Neuronal stem cell (in vitro differentiated cells): Measurements from ENCODE around the gene RGS18.

ENCODE experiments used
- DNase-seq: peaks from one replicate; pipeline ENCODE4 v3.0.0-alpha.2; 2013; ENCODE audit warnings: low spot score
- H2AFZ ChIP-seq: one replicate; pipeline ENCODE4 v1.6.1; 2013; ENCODE audit warnings: mild to moderate bottlenecking, low read length, inconsistent platforms
- H2AK5ac ChIP-seq: 2 replicates; pipeline ENCODE4 v1.6.1; 2013; ENCODE audit warnings: low read depth, mild to moderate bottlenecking, inconsistent platforms, low read length, moderate library complexity, mixed read lengths
- H2BK120ac ChIP-seq: 2 replicates; pipeline ENCODE4 v1.6.1; 2013; ENCODE audit warnings: low read depth, mild to moderate bottlenecking, inconsistent platforms, low read length, moderate library complexity, mixed read lengths
- H2BK12ac ChIP-seq: one replicate; pipeline ENCODE4 v1.6.1; 2013; ENCODE audit warnings: low read length, inconsistent platforms
- H2BK15ac ChIP-seq: 2 replicates; pipeline ENCODE4 v1.6.1; 2013; ENCODE audit warnings: mild to moderate bottlenecking, low read length, inconsistent platforms, mixed read lengths
- H2BK5ac ChIP-seq: one replicate; pipeline ENCODE4 v1.6.1; 2013; ENCODE audit warnings: inconsistent platforms, mild to moderate bottlenecking, low read length, moderate library complexity
- H3K14ac ChIP-seq: one replicate; pipeline ENCODE4 v1.6.1; 2013; ENCODE audit warnings: low read length, inconsistent platforms
- H3K18ac ChIP-seq: 2 replicates; pipeline ENCODE4 v1.6.1; 2013; ENCODE audit warnings: low read length, inconsistent platforms
- H3K23ac ChIP-seq: 2 replicates; pipeline ENCODE4 v1.6.1; 2013; ENCODE audit warnings: low read depth, mild to moderate bottlenecking, mixed read lengths, low read length, inconsistent platforms; ENCODE audit not compliant: poor library complexity
- H3K27ac ChIP-seq: replicated peaks from 3 replicates; pipeline ENCODE4 v1.5.1; 2013; ENCODE audit warnings: low read length, inconsistent platforms
- H3K27me3 ChIP-seq, 3 experiments: 2 replicates each; pipeline ENCODE4 v1.6.1; 2013; ENCODE audit warnings: low read length in 3 of 3, mild to moderate bottlenecking in 2 of 3, inconsistent platforms in 1 of 3, low read depth in 1 of 3, mixed read lengths in 1 of 3, moderate library complexity in 1 of 3; ENCODE audit not compliant: control insufficient read depth in 3 of 3, insufficient read depth in 3 of 3
- H3K36me3 ChIP-seq, 2 donors: replicated peaks in 1 of 2; 2 replicates each; pipeline ENCODE4 v1.6.1; 2013; ENCODE audit warnings: low read length in 2 of 2; ENCODE audit not compliant: control insufficient read depth in 2 of 2, insufficient read depth in 2 of 2
- H3K4ac ChIP-seq: 2 replicates; pipeline ENCODE4 v1.6.1; 2013; ENCODE audit warnings: inconsistent platforms, mild to moderate bottlenecking, low read length, moderate library complexity
- H3K4me1 ChIP-seq, 2 donors: 1 replicate in 1 of 2; 2 replicates in 1 of 2; pipeline ENCODE4 v1.6.1; 2013; ENCODE audit warnings: low read length in 2 of 2, low read depth in 1 of 2; ENCODE audit not compliant: control insufficient read depth in 2 of 2, insufficient read depth in 1 of 2
- H3K4me2 ChIP-seq: one replicate; pipeline ENCODE4 v1.6.1; 2013; ENCODE audit warnings: mild to moderate bottlenecking, low read length, inconsistent platforms; ENCODE audit not compliant: insufficient read depth, poor library complexity, severe bottlenecking
- H3K4me3 ChIP-seq, 2 donors: 2 replicates each; pipeline ENCODE4 v1.5.1; 2013; ENCODE audit warnings: low read length in 2 of 2, mild to moderate bottlenecking in 2 of 2, inconsistent platforms in 1 of 2, moderate library complexity in 1 of 2
- H3K79me1 ChIP-seq: one replicate; pipeline ENCODE4 v1.6.1; 2013; ENCODE audit warnings: low read depth, mild to moderate bottlenecking, inconsistent platforms, low read length, moderate library complexity
- H3K9ac ChIP-seq: one replicate; pipeline ENCODE4 v1.6.1; 2013; ENCODE audit warnings: mild to moderate bottlenecking, low read depth, low read length, inconsistent platforms; ENCODE audit not compliant: poor library complexity
- H3K9me3 ChIP-seq, 2 donors: replicated peaks in 1 of 2; 2 replicates each; pipeline versions ENCODE3 to v1.6.1; 2013; ENCODE audit warnings: low read length in 2 of 2, mild to moderate bottlenecking in 2 of 2, inconsistent platforms in 1 of 2, low read depth in 1 of 2, mixed read lengths in 1 of 2, moderate library complexity in 1 of 2; ENCODE audit not compliant: control insufficient read depth in 2 of 2, insufficient read depth in 1 of 2
- H4K8ac ChIP-seq: one replicate; pipeline ENCODE4 v1.6.1; 2013; ENCODE audit warnings: low read depth, mild to moderate bottlenecking, inconsistent platforms, low read length, moderate library complexity
- H4K91ac ChIP-seq: one replicate; pipeline ENCODE4 v1.6.1; 2013; ENCODE audit warnings: low read length, low read depth, mild to moderate bottlenecking, inconsistent platforms; ENCODE audit not compliant: poor library complexity
- WGBS, 2 donors: extraction: QIAGEN DNeasy Blood & Tissue Kit; methylation state at CpG; one replicate each; pipeline ENCODE4 v1.1.7; 2013; ENCODE audit warnings: missing lambda C conversion rate in 2 of 2, mixed read lengths in 1 of 2; ENCODE audit not compliant: insufficient read length in 2 of 2, insufficient replicate concordance in 1 of 2; ENCODE audit errors: extremely low coverage in 2 of 2; 5-methylcytosine and 5-hydroxymethylcytosine counted together

RGS18 gene

GRCh38 chr1:192140382-192140781, 17.9 kb upstream of the RGS18 start:
- no peak overlapping the region for H2BK12ac ChIP-seq
- no peak overlapping the region for H3K4me2 ChIP-seq
- no peaks in the 10 kb centered on the region for H3K4me1 ChIP-seq
- H3K23ac ChIP-seq = no peak overlapping the region
- no peaks in the 10 kb centered on the region for H3K79me1 ChIP-seq
- H2BK5ac ChIP-seq = no peak overlapping the region
- no peak overlapping the region for H2AK5ac ChIP-seq
- no peaks in the 10 kb centered on the region for H3K9me3 ChIP-seq
- no CpG with 5 or more reads among the region's 1 CpG for WGBS, 2 donors
- no peaks in the 10 kb centered on the region for H3K36me3 ChIP-seq
- H3K27me3 ChIP-seq = no peaks in the 10 kb centered on the region
- H3K14ac ChIP-seq = no peak overlapping the region
- no peak overlapping the region for H4K8ac ChIP-seq
- H2BK15ac ChIP-seq = no peak overlapping the region
- no peak overlapping the region for H3K27ac ChIP-seq
- H3K4ac ChIP-seq = no peak overlapping the region
- DNase-seq = no peak
- H3K9ac ChIP-seq = no peak overlapping the region
- no peak overlapping the region for H2AFZ ChIP-seq
- no peak overlapping the region for H3K4me3 ChIP-seq
- no peak overlapping the region for H4K91ac ChIP-seq
- no peak overlapping the region for H3K18ac ChIP-seq
- no peak overlapping the region for H2BK120ac ChIP-seq

GRCh38 chr1:192147221-192147620, 11.0 kb upstream of the RGS18 start:
- no peak overlapping the region for H3K14ac ChIP-seq

GRCh38 chr1:192147696-192148095, 10.6 kb upstream of the RGS18 start:
- Histone ChIP-seq H3K9ac (no peak overlapping the region), H4K8ac (no peak overlapping the region), H2AK5ac (no peak overlapping the region), H3K14ac (no peak overlapping the region), H3K18ac (no peak overlapping the region), H3K4me3 (no peak overlapping the region), H3K9me3 (no peaks in the 10 kb centered on the region), H3K4me2 (no peak overlapping the region), H2AFZ (no peak overlapping the region), H3K27me3 (no peaks in the 10 kb centered on the region), H3K27ac (no peak overlapping the region), H3K36me3 (no peaks in the 10 kb centered on the region), H2BK12ac (no peak overlapping the region), H4K91ac (no peak overlapping the region), H2BK120ac (no peak overlapping the region), H2BK5ac (no peak overlapping the region), H3K4me1 (no peaks in the 10 kb centered on the region), H2BK15ac (no peak overlapping the region), H3K4ac (no peak overlapping the region), H3K23ac (no peak overlapping the region), H3K79me1 (no peaks in the 10 kb centered on the region)
- no CpG with 5 or more reads among the region's 1 CpG for WGBS, 2 donors
- no peak for DNase-seq

More at GRCh38 chr1:192147221-192147620, 11.0 kb upstream of the RGS18 start:
- Histone ChIP-seq H3K9ac (no peak overlapping the region), H4K8ac (no peak overlapping the region), H3K9me3 (no peaks in the 10 kb centered on the region), H3K18ac (no peak overlapping the region), H3K27ac (no peak overlapping the region), H3K4me3 (no peak overlapping the region), H3K79me1 (no peaks in the 10 kb centered on the region), H3K4me2 (no peak overlapping the region), H4K91ac (no peak overlapping the region), H3K4ac (no peak overlapping the region), H2BK5ac (no peak overlapping the region), H2AFZ (no peak overlapping the region), H3K4me1 (no peaks in the 10 kb centered on the region), H3K27me3 (no peaks in the 10 kb centered on the region), H2BK12ac (no peak overlapping the region), H2BK120ac (no peak overlapping the region), H2AK5ac (no peak overlapping the region), H3K36me3 (no peaks in the 10 kb centered on the region), H3K23ac (no peak overlapping the region), H2BK15ac (no peak overlapping the region)
- no peak for DNase-seq
- WGBS, 2 donors = no CpG with 5 or more reads among the region's 3 CpGs

GRCh38 chr1:192151176-192151575, 7.1 kb upstream of the RGS18 start:
- no peak overlapping the region for H2BK120ac ChIP-seq
- H3K4ac ChIP-seq = no peak overlapping the region
- H2AK5ac ChIP-seq = no peak overlapping the region
- H2BK5ac ChIP-seq = no peak overlapping the region
- no peak overlapping the region for H2BK15ac ChIP-seq
- H3K18ac ChIP-seq = no peak overlapping the region
- H3K4me1 ChIP-seq = no peaks in the 10 kb centered on the region
- no peak overlapping the region for H3K14ac ChIP-seq
- no peak overlapping the region for H3K27ac ChIP-seq
- H4K91ac ChIP-seq = no peak overlapping the region
- H2AFZ ChIP-seq = no peak overlapping the region
- H3K9ac ChIP-seq = no peak overlapping the region
- H3K9me3 ChIP-seq = no peaks in the 10 kb centered on the region
- no peak for DNase-seq
- no peak overlapping the region for H3K23ac ChIP-seq
- WGBS, 2 donors = no CpG with 5 or more reads among the region's 2 CpGs
- no peak overlapping the region for H3K4me3 ChIP-seq
- no peak overlapping the region for H4K8ac ChIP-seq
- no peaks in the 10 kb centered on the region for H3K79me1 ChIP-seq
- H2BK12ac ChIP-seq = no peak overlapping the region
- no peak overlapping the region for H3K4me2 ChIP-seq
- H3K36me3 ChIP-seq = no peaks in the 10 kb centered on the region
- H3K27me3 ChIP-seq = no peaks in the 10 kb centered on the region
